ENCODE results near the gene TREH. TPM values are rescaled to one million over a fixed set of nuclear protein-coding genes. Genes with fewer than 3 reads are reported as not detected.
"Not testable (repeated sequence)": the region's sequence is repeated elsewhere in the genome, so short reads cannot be mapped to it uniquely, and the experiment has no call there.

The TREH gene
- total RNA-seq, 1 experiment from 2014 or later: not detected

GRCh38 chr11:118689503-118689851 is 10.0 kb upstream of the TREH start:
- Histone ChIP-seq H3K27me3 (replicated peaks; ENCODE audit: insufficient read depth, low read depth, low read length, poor library complexity) (no peaks in the 10 kb centered on the region), H3K36me3 (ENCODE audit: insufficient read depth, low read length, poor library complexity, severe bottlenecking) (no peaks in the 10 kb centered on the region), H3K4me1 (ENCODE audit: insufficient read depth, low read length, poor library complexity, severe bottlenecking) (peaks cover 4% of the 10 kb centered on the region), H3K27ac (ENCODE audit: low read depth, low read length, poor library complexity, severe bottlenecking) (no peak overlapping the region), H3K9me3 (ENCODE audit: low read depth, low read length, poor library complexity, severe bottlenecking) (no peaks in the 10 kb centered on the region), H3K4me3 (ENCODE audit: low read depth, low read length, poor library complexity, severe bottlenecking) (peak overlapping the region; percentile 41)
- TF ChIP-seq EZH2 (IDR thresholded peaks at IDR 0.05; ENCODE audit: borderline replicate concordance, low read depth, low read length, poor library complexity, severe bottlenecking): no peak
- TF ChIP-seq, protein P1, sequence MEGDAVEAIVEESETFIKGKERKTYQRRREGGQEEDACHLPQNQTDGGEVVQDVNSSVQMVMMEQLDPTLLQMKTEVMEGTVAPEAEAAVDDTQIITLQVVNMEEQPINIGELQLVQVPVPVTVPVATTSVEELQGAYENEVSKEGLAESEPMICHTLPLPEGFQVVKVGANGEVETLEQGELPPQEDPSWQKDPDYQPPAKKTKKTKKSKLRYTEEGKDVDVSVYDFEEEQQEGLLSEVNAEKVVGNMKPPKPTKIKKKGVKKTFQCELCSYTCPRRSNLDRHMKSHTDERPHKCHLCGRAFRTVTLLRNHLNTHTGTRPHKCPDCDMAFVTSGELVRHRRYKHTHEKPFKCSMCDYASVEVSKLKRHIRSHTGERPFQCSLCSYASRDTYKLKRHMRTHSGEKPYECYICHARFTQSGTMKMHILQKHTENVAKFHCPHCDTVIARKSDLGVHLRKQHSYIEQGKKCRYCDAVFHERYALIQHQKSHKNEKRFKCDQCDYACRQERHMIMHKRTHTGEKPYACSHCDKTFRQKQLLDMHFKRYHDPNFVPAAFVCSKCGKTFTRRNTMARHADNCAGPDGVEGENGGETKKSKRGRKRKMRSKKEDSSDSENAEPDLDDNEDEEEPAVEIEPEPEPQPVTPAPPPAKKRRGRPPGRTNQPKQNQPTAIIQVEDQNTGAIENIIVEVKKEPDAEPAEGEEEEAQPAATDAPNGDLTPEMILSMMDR (conservative IDR thresholded peaks at IDR 0.05; ENCODE audit: low read depth, low read length): no peak
- no TSS peak for BruUV-seq (replicated peaks)
- intact Hi-C loops (cut with micrococcal nuclease; ENCODE audit: unreplicated experiment): no loop called here
- no peak for DNase-seq (ENCODE audit: low spot score)
- ChIA-PET POLR2A (ENCODE audit: low non-redundant PET) (interaction anchor here (0.6 kb wide), 1 partner anchor 85 kb away, joined by 6 read pairs; no protein-coding TSS in a partner anchor), CTCF (interaction anchor here (0.6 to 1.0 kb wide), 5 partner anchors 55 to 268 kb away, joined by 3 to 5 read pairs (median 4); no protein-coding TSS in a partner anchor)

DNA sequence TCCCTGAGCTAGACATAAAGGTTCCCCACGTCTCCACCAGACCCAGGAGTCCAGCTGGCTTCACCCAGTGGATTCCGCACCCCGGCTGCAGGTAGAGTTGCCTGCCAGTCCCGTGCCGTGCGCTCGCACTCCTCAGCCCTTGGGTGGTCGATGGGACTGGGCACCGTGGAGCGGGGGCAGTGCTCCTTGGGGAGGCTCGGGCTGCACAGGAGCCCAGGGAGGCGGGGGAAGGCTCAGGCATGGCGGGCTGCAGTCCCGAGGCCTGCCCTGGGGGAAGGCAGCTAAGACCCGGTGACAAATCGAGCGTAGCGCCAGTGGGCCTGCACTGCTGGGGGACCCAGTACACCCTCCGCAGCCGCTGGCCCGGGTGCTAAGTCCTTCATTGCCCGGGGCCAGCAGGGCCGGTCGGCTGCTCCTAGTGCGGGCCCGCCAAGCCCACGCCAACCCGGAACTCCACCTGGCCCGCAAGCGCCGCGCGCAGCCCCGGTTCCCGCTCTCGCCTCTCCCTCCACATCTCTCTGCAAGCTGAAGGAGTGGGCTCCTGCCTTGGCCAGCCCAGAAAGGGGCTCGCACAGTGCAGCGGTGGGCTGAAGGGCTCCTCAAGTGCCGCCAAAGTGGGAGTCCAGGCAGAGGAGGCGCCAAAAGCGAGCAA is 9.5 kb upstream of the TREH start:
- ChIA-PET POLR2A (ENCODE audit: low non-redundant PET) (interaction anchor here (0.6 kb wide), 1 partner anchor 247 kb away, joined by 3 read pairs; no protein-coding TSS in a partner anchor), CTCF (interaction anchor here (0.6 to 1.0 kb wide), 3 partner anchors 30 to 268 kb away, joined by 3 to 4 read pairs (median 3); no protein-coding TSS in a partner anchor)
- BruUV-seq (replicated peaks): no TSS peak

GRCh38 chr11:118688339-118688738 is 8.9 kb upstream of the TREH start:
- DNase-seq (ENCODE audit: low spot score); intact Hi-C loops (cut with micrococcal nuclease; ENCODE audit: unreplicated experiment): not testable (repeated sequence)
- POLR2A ChIA-PET (ENCODE audit: low non-redundant PET): interaction anchor here (0.6 kb wide), 1 partner anchor 246 kb away, joined by 3 read pairs; no protein-coding TSS in a partner anchor

More for the DNA sequence above, 9.5 kb upstream of the TREH start:
- intact Hi-C loops (cut with micrococcal nuclease; ENCODE audit: unreplicated experiment): no loop called here
- Histone ChIP-seq H3K36me3 (ENCODE audit: insufficient read depth, low read length, poor library complexity, severe bottlenecking) (no peaks in the 10 kb centered on the region), H3K4me3 (ENCODE audit: low read depth, low read length, poor library complexity, severe bottlenecking) (peak overlapping the region; percentile 41), H3K4me1 (ENCODE audit: insufficient read depth, low read length, poor library complexity, severe bottlenecking) (peaks cover 4% of the 10 kb centered on the region), H3K27ac (ENCODE audit: low read depth, low read length, poor library complexity, severe bottlenecking) (no peak overlapping the region), H3K9me3 (ENCODE audit: low read depth, low read length, poor library complexity, severe bottlenecking) (no peaks in the 10 kb centered on the region), H3K27me3 (replicated peaks; ENCODE audit: insufficient read depth, low read depth, low read length, poor library complexity) (no peaks in the 10 kb centered on the region)
- no peak for DNase-seq (ENCODE audit: low spot score)
- TF ChIP-seq EZH2 (IDR thresholded peaks at IDR 0.05; ENCODE audit: borderline replicate concordance, low read depth, low read length, poor library complexity, severe bottlenecking): no peak
- TF ChIP-seq, protein P1 (conservative IDR thresholded peaks at IDR 0.05; ENCODE audit: low read depth, low read length): no peak

More at GRCh38 chr11:118688339-118688738, 8.9 kb upstream of the TREH start:
- not testable (repeated sequence) for H3K36me3 ChIP-seq (ENCODE audit: insufficient read depth, low read length, poor library complexity, severe bottlenecking); H3K4me3 ChIP-seq (ENCODE audit: low read depth, low read length, poor library complexity, severe bottlenecking); H3K27ac ChIP-seq (ENCODE audit: low read depth, low read length, poor library complexity, severe bottlenecking); BruUV-seq (replicated peaks); H3K9me3 ChIP-seq (ENCODE audit: low read depth, low read length, poor library complexity, severe bottlenecking); H3K27me3 ChIP-seq (replicated peaks; ENCODE audit: insufficient read depth, low read depth, low read length, poor library complexity); H3K4me1 ChIP-seq (ENCODE audit: insufficient read depth, low read length, poor library complexity, severe bottlenecking)
- CTCF ChIA-PET: interaction anchor here (0.6 kb wide), 1 partner anchor 29 kb away, joined by 3 read pairs; no protein-coding TSS in a partner anchor

Data from A673 (cell line).